Nephron progenitor cell (in vitro differentiated cells): ENCODE data around the gene MKLN1.
A peak's percentile ranks its signal among the peaks of the same experiment; 100 is the strongest.

Source experiments
- DNase-seq: peaks from one replicate; pipeline ENCODE4 v3.0.0; 2021
- H3K27ac Mint-ChIP-seq: 2 replicates; pipeline ENCODE4 v1.8.0; 2021; ENCODE audit warnings: mild to moderate bottlenecking, moderate library complexity, mixed read lengths
- H3K27me3 Mint-ChIP-seq: 2 replicates; pipeline ENCODE4 v1.8.0; 2021; ENCODE audit warnings: mild to moderate bottlenecking, low read depth, mixed read lengths; ENCODE audit not compliant: poor library complexity
- H3K36me3 Mint-ChIP-seq: 2 replicates; pipeline ENCODE4 v1.8.0; 2021; ENCODE audit warnings: low read depth, mixed read lengths
- H3K4me1 Mint-ChIP-seq: 2 replicates; pipeline ENCODE4 v1.8.0; 2021; ENCODE audit warnings: mixed read lengths
- H3K4me3 Mint-ChIP-seq: 2 replicates; pipeline ENCODE4 v1.8.0; 2021; ENCODE audit warnings: mild to moderate bottlenecking, moderate library complexity, mixed read lengths
- H3K9me3 Mint-ChIP-seq: 2 replicates; pipeline ENCODE4 v1.8.0; 2021; ENCODE audit warnings: mild to moderate bottlenecking, moderate library complexity, mixed read lengths
- TF ChIP-seq, protein P1 (sequence below): fragments of 200-600 bp; sonication (generic); IDR thresholded peaks from 2 replicates; pipeline ENCODE4 v1.5.0; 2021; ENCODE audit warnings: antibody characterized with exemption

Gene MKLN1

DNA sequence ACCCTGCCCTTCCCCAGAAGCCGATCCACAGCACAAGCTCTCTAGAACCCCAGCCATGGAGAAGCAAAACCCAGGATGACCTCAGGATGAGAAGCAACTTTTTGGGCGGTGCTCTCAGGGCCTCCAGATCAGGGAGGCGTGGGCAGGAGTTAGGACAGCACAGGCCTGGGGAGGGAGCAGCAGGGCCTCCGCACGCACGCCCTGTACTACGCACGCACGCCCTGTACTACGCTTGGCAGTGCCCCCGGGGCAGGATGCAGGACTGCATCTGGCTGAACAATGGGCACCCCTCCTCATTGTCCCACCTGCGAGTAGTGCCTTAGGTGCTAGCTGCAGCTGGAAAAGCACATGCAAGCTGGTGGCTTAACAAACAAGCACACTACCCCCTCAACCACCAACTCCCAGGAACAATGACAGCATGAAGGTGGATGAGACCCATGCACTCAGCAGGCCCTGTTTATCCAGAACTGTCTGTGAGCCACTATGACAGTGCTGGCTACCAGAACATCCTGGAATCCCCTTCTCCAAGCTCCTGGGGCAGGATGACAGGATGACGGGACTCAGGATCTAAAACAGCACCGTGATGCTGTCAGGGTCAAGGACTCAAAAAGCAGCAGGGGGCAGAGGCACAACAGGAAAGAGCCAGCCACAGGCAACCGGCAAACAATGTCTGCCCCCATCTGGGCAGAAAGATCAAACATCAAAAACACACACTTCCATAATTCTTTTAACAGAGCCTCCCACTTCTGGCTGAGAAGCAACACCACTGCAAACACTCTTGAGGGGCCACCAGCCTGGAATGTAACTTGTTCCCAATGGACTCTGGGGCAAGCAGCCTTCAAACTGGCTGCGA is 217.0 kb downstream of the MKLN1 start:
- H3K4me3 Mint-ChIP-seq, result peak overlapping the region; percentile 26
- peak; percentile 28 for DNase-seq
- H3K36me3 Mint-ChIP-seq, result no peaks in the 10 kb centered on the region
- H3K4me1 Mint-ChIP-seq, result peaks cover 51% of the 10 kb centered on the region
- no peaks in the 10 kb centered on the region for H3K9me3 Mint-ChIP-seq
- TF ChIP-seq, protein P1, sequence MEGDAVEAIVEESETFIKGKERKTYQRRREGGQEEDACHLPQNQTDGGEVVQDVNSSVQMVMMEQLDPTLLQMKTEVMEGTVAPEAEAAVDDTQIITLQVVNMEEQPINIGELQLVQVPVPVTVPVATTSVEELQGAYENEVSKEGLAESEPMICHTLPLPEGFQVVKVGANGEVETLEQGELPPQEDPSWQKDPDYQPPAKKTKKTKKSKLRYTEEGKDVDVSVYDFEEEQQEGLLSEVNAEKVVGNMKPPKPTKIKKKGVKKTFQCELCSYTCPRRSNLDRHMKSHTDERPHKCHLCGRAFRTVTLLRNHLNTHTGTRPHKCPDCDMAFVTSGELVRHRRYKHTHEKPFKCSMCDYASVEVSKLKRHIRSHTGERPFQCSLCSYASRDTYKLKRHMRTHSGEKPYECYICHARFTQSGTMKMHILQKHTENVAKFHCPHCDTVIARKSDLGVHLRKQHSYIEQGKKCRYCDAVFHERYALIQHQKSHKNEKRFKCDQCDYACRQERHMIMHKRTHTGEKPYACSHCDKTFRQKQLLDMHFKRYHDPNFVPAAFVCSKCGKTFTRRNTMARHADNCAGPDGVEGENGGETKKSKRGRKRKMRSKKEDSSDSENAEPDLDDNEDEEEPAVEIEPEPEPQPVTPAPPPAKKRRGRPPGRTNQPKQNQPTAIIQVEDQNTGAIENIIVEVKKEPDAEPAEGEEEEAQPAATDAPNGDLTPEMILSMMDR, result no peak
- peaks cover 2% of the 10 kb centered on the region for H3K27me3 Mint-ChIP-seq
- peak overlapping the region; percentile 89 for H3K27ac Mint-ChIP-seq

DNA sequence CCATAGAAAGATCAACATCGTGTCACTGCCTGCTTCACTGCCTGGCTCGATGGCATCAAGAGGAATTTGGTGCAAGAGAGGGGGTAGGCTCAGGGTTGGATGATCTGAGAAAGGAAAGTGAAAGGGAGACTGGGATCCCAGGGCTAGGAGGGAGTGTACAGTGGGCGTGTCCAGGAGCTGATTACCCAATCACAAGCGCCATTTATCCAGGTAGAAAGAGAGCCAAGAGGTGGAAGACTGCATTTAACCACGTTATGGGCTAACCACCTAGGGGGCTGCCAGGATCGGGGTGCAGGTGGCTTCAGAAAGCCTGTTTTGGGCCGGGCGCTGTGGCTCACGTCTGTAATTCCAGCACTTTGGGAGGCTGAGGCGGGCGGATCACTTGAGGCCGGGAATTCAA is 218.4 kb downstream of the MKLN1 start:
- Mint-ChIP-seq H3K27me3 (no peaks in the 10 kb centered on the region), H3K4me3 (no peak overlapping the region), H3K27ac (no peak overlapping the region), H3K36me3 (no peaks in the 10 kb centered on the region), H3K4me1 (peaks cover 39% of the 10 kb centered on the region), H3K9me3 (no peaks in the 10 kb centered on the region)
- no peak for DNase-seq
- TF ChIP-seq, protein P1, result no peak
